Activated CD4-positive, alpha-beta T cell treated with anti-CD3 and anti-CD28 coated beads, Interleukin-2, amount 50 U/mL, for 24 hours (primary cell): ENCODE measurements around the gene PERM1.
A peak's percentile ranks its signal among the peaks of the same experiment; 100 is the strongest.
"Not testable (repeated sequence)": the region's sequence is repeated elsewhere in the genome, so short reads cannot be mapped to it uniquely, and the experiment has no call there.

Experiments used
- DNase-seq, 2 donors: peaks; one replicate each; pipeline ENCODE4 v3.0.0-alpha.2; 2020; ENCODE audit warnings: low read depth in 1 of 2, low spot score in 1 of 2

Gene PERM1

DNA sequence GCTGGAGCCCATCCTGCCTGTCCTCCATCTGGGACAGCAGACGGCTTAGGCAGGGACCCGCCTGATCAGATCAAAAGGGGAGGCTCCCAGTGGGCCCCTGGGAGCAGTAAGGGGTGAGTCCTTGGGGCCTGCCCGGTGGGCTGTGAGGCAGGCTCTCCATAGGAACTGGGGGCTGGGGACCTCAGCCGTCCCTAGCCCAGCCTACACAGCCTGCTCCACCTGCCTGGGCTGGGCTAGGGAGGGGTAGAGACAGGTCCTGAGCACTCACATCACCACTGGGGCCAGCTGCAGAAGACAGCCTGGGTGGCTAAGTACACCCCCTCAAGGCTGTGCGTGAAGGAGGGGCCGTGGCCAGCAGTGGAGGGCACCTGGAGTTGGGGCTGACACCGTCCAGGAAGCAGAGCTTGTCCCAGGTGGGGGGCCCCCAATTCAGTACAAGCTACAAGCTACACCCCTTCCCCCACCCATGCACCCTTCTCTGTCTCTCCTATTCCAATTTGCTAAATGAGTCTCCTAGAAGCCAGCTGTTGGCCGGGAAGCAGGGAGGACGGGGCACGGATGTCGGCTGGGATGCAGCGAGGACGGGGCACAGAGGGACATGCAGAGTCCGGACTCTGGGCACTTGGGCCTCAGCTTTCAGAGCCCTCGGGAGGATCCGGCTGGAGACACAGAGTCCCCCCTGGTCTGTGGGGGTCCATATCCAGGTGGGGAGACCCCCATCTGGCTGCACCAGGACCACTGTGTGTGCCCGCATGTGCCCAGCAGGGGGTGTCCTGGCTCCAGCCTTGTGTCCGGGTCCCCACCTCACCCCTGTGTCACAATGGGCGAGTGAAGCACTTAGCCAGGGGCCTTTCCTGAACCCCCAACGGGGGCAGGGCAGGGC lies 33.1 kb upstream of the PERM1 start:
- no peak for DNase-seq

DNA sequence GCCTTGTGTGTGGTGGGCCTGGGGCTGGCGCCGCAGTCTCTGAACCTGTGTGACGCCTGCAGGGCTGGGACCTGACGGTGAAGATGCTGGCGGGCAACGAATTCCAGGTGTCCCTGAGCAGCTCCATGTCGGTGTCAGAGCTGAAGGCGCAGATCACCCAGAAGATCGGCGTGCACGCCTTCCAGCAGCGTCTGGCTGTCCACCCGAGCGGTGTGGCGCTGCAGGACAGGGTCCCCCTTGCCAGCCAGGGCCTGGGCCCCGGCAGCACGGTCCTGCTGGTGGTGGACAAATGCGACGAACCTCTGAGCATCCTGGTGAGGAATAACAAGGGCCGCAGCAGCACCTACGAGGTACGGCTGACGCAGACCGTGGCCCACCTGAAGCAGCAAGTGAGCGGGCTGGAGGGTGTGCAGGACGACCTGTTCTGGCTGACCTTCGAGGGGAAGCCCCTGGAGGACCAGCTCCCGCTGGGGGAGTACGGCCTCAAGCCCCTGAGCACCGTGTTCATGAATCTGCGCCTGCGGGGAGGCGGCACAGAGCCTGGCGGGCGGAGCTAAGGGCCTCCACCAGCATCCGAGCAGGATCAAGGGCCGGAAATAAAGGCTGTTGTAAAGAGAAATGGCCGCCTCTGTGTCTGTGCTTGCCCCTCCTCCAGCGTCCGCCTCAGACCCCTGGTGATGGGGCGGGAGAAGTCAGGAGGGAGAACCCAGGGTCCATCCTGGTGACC lies 32.2 kb upstream of the PERM1 start:
- no peak for DNase-seq

DNA sequence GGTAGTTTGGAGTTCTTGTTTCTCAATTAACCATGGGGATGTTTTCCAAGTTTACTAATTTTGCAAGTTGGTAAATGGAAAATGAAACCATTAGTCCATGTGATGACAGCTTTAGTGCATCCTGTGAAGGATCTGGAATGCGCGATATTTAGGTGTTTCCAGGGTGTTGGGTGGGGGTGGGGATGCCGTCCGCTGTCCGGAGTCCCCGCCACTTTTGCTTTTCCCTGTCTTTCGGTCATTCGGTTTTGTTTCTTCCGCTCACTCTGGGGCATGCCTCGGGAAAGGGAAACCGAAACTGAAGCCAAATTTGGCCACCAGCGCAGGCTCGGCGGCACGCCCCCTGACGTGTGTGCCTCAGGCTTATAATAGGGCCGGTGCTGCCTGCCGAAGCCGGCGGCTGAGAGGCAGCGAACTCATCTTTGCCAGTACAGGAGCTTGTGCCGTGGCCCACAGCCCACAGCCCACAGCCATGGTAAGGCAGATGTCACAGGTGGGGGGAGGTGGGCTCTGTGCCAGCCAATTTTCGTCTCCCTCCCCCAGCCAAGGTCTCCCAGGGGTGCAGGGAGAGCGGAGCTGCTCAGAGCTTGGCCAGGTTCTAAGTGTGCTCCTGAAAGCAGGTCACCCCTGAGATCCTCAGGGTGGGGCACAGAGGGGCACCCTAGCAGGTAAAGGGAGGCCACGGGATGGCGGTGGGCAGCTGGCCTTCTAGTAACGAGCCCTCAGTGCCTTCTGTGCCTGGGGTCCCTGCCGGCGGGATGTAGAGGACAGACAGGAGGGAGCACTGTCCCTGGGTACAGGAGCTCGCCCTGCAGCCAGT lies 31.4 kb upstream of the PERM1 start, which contains the start of gene ISG15:
Gene ISG15, plus strand, starts transcription at position 393 of the 817 bp plus-strand sequence. Its CDS starts 77 bp downstream, at position 470.
- DNase-seq, result peak; percentile 62 to 75

DNA sequence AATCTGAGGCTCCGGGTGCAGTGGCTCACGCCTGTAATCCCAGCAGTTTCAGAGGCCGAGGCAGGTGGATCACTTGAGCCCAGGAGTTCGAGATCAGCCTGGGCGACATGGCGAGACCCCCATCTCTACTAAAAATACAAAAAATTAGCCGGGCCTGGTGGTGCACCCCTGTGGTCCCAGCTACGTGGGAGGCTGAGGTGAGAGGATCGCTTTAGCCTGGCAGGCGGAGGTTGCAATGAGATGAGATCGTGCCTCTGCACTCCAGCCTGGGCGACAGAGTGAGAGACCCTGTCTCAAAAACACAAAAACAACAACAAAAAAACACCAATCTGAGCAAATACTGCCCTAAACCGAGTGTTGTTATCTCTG lies 30.8 kb upstream of the PERM1 start:
- not testable (repeated sequence) for DNase-seq

DNA sequence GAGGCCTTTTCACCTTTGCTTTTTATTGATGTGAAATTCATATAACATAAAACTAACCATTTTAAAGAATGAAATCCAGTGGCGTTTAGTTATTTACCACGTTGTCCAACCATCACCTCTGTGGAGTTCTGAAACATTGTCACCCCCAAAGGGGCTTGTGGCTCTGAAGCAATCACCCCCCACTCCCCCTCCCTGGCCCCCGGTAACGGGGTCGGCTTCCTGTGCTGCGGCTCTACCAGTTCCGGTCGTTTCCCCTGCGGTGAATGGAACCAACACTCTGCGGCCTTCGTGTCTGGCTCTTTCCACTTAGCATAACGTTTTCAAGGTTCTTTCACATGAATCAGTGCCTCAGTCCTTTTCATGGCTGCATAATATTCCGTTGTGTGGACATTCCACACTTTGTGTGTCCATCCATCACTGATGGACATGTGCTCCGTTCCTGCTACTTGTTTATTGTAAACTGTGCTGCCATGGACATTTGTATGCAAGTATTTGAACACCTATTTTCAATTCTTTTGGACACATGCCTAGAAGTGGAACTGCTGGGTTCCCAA lies 29.6 kb upstream of the PERM1 start:
- no peak for DNase-seq

DNA sequence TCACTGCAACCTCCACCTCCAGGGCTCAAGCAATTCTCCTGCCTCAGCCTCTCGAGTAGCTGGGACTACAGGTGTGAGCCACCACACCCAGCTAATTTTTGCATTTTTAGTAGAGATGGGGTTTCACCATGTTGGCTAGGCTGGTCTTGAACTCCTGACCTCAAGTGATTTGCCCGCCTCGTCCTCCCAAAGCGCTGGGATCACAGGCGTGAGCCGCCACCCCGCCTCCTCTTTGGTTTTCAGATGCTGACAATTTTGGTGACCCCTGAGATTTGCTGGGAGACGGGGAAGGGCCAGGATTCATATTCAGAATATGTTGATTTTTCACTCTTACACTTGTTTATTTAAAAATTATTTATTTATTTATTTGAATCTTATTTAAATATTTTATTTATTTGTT lies 28.2 kb upstream of the PERM1 start:
- DNase-seq, result not testable (repeated sequence)

DNA sequence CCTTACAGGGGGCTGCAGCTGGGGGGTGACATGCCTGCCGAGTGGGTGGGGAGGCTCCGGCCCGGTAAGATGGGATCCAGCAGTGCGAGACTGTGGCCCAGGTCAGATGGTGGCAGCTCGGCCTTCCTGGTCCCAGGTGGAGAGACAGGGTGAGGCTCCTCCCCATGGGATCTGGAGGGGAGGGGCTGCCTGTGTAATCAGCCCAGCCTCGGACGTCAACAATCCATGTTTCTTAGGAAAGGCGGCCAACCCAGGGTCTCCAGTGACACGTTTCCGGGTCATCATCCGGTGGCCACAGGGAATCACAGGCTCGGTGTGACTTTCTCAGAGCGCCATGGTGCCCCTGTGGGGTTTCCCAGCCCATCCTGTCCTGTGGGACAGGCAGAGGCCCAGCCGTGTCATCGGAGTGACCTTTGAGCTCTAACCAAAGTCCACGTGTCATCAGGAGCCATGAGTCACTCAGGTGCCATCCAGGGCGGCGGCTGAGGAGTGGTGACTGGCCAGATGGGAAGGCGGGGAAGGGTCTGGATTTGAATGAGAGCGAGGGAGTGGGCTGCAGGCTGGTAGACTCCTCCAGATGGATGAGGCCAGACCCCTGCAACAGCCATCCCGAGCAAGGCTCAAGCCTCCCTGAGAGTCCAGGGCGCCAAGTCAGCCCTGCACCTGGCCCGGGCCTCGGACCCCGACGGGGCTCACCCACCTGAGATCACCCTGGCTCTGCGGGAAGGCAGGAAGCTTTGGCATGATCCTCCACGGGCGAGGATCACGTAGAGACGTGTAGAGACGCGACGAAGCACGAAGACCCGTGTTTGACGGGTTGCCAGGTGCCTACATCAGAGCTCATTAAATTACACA lies 24.6 kb upstream of the PERM1 start:
- DNase-seq, result no peak

DNA sequence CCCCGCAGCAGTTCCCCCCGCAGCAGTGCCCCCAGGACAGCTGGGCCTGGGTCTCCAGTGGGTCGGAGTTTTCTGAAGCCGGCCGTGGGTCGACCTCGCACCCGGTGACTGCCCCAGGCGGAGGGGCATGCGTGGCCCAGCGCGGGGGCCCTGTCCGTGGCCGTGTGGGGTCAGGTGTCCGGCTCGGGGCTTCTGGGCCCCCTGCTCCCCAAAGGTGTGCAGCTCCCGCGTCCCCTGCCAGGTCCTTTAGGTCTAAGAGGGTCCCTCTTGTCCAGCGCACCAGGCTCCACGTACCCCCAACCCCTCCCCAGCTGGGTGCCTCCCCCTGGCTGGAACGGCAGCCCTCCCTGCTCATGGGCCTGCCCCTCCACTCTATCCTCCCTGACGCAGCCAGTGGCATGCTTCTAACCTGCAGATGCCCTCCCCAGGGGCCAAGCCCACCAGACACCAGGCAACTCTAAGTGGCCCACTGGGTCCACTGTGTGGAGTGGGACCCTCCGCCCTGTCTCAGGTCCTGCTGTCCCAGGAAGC lies 23.9 kb upstream of the PERM1 start:
- DNase-seq, result no peak

DNA sequence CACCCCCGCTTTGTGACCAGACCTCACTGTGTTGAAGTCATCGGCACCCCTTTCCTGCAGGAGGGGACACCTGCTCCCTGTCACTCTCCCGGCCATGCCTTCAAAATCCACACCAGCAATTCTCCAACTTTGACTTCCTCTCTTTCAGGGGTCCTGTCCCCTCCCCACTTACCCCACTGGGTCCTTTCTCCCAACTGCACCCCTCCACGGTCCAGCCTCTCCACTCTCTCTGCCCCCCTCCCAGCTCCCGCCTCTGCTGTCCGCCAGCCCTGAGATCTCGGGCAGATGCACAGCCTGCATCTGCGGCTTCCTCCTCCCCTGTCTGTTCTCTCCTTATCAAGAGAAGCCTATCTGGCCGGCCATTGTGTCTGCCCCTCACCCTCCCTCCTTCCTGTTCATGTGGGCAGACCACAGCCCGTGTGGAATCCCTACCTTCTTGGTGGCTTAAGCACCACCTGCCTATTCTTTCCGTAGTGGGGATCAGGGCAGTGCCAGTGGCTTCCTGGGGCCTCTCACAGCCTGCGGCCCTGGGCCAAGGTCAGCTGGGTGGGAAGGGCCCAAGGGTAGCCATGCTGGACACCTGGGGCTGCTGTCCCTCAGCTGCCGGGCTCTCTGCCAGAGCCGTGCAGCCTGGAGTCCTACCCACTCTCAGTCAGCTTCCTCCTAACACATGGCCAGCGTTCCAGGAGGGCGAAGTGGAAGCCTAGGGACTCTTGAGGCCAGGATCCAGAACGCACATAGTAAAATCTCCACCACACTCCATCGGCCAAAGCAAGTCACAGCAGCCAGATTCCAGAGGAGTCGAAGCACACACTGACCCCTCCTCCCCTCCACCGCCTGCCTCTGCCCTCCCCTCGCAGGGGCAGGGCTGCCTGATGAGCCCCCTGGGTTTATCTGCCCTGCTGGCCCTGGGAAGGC lies 23.1 kb upstream of the PERM1 start:
- DNase-seq, result no peak

DNA sequence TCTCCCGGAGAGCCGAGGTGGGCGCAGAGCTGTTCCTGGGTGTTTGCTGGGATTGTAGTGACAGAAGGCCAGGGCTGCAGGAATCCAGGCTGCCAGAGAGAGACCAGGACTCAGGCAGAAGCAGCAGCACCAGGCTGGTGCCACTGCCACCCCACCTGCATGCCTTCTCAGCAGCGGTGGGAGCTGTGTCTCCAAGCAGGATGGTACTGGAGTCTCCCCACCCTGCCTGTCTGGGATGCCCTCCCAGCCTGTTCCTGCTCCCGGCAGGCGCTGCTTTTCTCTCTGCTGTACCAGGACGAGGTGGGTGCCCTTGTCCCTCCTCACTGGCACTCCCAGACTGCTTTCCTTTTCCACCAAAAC lies 22.5 kb upstream of the PERM1 start:
- DNase-seq, result no peak

DNA sequence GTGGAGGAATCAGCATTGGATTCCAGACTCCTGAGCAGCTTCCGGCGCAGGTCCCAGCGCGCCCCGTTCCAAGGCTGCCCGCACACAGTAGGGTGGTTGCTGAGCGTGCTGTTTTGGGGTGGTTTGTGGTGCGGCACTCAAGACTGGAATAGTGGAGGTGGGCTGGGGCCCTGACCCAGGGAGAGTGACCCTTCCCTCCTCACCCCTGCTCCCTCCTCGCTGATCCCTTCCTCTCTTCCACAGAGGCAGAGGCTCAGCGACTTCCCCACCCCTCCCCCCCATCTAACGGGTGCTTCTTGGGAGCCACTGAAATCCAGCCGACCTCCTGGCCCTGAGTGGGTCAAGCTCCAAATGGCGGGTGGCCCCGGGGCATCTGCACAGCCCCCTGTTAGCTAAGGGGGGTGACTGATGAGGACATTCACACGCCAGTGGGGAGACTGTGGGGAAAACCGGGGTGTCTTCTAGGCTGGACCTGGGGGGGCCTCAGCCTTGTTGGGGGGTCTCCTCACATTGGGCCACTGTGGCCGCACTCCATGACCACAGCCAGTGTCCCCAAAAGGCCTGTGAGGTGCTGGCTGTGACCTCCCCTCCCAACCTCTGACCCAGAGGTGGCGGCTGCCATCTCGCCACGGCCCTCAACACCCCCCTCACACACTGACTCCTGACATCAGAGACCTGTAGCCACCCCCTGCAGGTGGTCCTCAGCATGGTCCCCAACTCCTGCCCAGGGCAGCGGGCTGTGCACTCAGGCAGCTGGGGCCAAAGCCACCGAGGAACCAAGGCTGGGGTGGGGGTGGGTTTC lies 21.9 kb upstream of the PERM1 start:
- no peak for DNase-seq

DNA sequence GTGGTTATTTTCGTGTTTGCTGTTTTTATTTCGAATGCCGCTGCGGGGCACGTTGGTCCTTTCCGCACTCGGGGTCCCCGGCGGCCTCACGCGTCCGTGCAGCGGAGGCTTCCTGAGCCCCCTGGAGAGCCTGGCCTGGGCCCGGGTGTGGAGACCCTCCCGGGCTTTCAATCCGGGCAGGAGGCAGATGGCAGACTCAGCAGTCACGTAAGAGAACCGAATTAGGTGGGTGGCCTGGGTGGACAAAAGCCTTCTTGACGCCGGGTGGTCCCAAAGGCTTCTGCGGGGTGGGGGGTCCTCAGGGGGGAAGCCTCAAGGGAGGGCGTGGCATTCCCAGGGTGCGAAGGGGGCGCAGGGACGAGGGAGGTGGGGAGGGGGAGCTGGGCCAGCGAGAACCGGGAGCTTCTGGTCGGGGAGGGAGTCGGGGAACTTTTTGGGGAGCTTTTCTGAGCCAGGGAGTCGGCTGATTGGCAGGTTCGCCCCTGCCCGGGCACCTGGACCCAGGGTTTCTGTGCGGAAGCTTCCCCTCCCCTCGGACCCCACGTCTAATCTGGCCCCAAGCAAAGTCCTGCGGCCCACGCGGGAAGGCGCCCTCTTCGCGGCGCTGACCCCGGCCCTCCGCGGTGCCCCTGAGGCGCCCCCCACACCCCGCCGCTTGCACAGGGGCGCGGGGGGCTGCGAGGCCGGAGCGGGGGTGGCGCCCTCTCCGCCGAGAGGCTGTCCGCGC lies 19.3 kb upstream of the PERM1 start:
- no peak for DNase-seq

DNA sequence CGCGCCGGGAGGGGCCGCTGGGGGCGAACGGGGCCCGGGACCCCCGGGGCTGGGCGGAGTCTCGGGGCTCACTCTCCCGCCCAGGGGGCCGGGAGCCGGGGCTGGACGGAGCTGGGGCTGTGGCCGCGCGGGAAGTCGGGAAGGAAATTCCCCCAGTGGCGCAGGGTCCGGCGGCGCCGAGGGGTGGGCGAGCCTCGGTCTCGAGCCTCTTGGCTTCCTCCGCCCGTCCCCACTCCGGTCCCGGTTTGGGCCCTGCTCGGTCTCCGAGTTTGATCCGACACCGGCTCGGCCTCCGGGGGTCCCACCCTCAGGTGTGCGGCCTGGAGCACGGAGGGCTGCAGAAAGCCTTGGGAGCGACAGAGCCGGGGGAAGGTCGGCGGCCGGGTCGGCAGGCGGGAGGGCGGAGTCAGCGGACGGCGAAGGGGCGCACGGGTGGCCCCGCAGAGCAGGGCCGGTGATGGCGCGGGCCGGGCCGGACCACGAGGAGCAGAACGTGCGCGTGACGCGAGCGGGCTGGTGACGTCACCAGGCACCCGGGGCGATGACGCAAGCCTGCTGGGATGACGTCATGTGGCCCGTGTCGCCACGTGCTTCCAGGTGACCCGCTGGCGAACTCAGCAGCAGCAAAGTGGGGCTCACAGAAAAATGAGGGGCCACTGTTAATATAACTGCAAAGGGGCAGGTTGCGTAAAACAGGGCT lies 18.6 kb upstream of the PERM1 start:
- peak; percentile 48 to 53 for DNase-seq

DNA sequence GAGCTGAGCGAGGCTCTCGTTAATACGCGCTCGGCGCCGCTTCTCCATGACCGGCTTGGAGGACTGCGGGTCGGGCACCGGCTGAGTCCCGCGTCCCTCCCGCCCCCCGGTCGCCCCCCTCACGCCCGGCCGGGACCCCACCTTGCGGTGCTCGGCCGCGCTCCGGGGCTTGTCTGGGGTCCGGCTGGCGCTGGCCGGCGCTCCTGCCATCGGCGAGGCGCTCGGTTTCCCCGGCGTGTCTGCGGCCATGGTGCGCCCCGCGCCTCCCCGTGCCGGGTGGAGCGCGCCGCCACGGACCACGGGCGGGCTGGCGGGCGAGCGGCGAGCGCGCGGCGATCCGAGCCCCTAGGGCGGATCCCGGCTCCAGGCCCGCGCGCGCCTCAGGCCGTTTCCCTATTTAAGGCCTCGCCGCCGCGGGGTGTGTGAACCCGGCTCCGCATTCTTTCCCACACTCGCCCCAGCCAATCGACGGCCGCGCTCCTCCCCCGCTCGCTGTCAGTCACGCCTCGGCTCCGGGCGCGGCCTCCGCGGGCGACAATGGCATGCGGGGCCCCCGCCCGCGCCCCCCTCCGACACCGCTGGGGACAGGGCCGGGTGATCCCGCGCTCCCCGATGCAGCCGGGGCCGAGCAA lies 17.9 kb upstream of the PERM1 start, which contains the start of gene HES4:
Gene HES4, minus strand, starts transcription at position 373 of the 632 bp plus-strand sequence. Its CDS starts 124 bp downstream, at position 249.
- DNase-seq, result peak in 1 of 2 donors; percentile 47

DNA sequence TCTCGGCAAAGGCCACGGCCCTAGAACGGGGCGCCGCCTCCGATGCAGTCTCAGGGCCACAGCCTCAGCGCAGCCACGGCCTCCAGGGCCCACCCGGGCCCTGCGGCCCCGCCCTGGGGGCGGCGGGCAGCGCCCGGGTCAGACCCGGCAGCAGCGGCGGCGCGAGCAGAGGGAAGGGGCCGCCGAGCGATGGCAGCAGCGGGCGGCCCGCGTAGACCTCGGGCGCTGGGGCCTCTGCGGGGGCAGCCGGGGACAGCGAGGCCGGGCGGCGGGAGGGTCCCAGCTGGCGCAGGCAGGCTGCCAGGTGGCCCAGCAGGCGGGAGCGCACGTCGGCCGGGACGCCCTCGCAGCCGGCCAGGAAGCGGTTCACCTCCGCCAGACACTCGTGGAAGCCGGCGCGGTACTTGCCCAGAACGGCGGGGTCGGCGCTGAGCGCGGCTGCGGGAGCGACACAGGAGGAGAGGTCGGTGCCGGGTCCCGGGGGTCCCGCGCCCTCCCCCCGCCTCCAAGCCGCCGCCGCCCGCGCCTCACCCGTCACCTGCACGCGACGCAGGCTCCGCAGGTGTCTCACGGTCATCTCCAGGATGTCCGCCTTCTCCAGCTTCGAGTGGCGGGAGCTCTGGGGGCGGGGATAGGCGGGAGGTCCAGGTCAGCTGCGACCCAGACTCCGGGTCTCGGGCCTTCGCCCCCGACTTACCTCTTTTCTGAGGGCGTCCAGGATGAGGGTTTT lies 17.3 kb upstream of the PERM1 start:
- no peak for DNase-seq

DNA sequence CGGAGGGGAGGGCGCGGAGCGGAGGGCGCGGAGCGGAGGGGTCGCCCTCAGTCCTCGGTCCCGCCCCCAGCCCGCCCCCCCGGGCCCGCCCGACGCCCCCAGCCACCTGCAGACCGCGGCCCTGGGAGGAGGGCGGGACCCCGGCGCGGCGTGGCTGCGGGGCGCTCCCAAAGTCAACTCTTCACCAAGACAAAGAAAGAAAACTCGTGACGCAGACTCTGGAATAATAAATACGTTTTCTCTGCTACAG lies 16.8 kb upstream of the PERM1 start:
- no peak for DNase-seq
